ENCODE results near the gene TAPBP. TPM values are rescaled to one million over a fixed set of nuclear protein-coding genes. Genes with fewer than 3 reads are reported as not detected.
A peak's percentile ranks its signal among the peaks of the same experiment; 100 is the strongest.

Gene TAPBP
- total and polyA plus RNA-seq, 2 of the 8 experiments (the other 6 are each of a cell fraction or from before 2014, with no cell fraction given): 24.5 to 35.4 TPM

DNA sequence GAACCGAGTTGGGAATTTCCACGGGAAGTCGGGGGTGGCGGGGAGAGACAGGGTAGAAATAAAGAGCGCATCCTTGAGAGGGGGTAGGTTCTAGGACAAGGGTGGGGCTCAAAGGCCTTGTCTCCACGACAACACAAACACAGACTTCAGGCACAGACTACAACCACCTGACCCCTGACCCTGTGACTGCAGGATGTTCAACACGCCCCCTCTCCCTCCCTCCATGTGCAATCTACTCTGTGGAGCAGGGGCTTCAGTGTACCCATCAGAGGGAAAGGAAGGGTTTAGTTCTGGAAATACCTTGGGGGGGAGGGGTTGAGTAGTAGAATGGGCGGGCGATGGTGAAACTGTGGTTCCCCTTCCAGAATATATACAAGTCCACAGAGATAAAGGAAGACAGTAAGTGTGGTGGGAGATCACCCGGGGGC lies 651 bp upstream of the TAPBP start:
- no peak overlapping the region for H2BK20ac ChIP-seq (ENCODE audit: low read length)
- peaks cover 0 to 3% of the 10 kb centered on the region in 2 experiments; a peak in 1 of 4 replicates for H3K79me2 ChIP-seq (ENCODE audit: control insufficient read depth in 1 of 2, insufficient read depth in 2 of 2, low read length in 2 of 2)
- no peak overlapping the region for H2AFZ ChIP-seq (ENCODE audit: low read length)
- H3K79me1 ChIP-seq (ENCODE audit: low read depth, low read length): no peaks in the 10 kb centered on the region
- TF ChIP-seq HDAC6 (IDR thresholded peaks at IDR 0.05; ENCODE audit: low read depth, low read length): no peak
- peak; percentile 26; the same call in 1 of the 2 replicates for TF ChIP-seq USF2 (IDR thresholded peaks at IDR 0.05; ENCODE audit: low read length)
- TF ChIP-seq ATF2 (IDR thresholded peaks at IDR 0.05; ENCODE audit: low read length): no peak
- peak; percentile 51; the same call in 1 of the 2 replicates for TF ChIP-seq MAX (IDR thresholded peaks at IDR 0.05)
- TF ChIP-seq EZH2 (IDR thresholded peaks at IDR 0.05; ENCODE audit: low read depth, low read length, severe bottlenecking): no peak
- TF ChIP-seq SAP30 (IDR thresholded peaks at IDR 0.05; ENCODE audit: insufficient read depth, insufficient replicate concordance, low read length): peak; percentile 54
- no peak for TF ChIP-seq JUN (IDR thresholded peaks at IDR 0.05; ENCODE audit: low read depth, low read length)
- H3K14ac ChIP-seq (ENCODE audit: insufficient read length): no peak overlapping the region
- H3K4me2 ChIP-seq (ENCODE audit: insufficient read depth in 1 of 2, low read depth in 2 of 2, low read length in 2 of 2): peak overlapping the region; percentile 93 to 95
- ChIA-PET POLR2A (ENCODE audit: partially characterized antibody) (interaction anchor here (1.0 to 6.3 kb wide), 3 partner anchors 18 to 43 kb away, joined by 3 to 30 read pairs (median 4); partner anchors contain the start of genes PFDN6, RPS18 and VPS52), CTCF (ENCODE audit: partially characterized antibody) (no interaction called here)
- 8% methylated on average over 10 of the region's 10 CpGs; no CpG with 5 or more reads in 1 of the 2 experiments for WGBS, 2 experiments (ENCODE audit: extremely low coverage in 1 of 2, insufficient coverage in 1 of 2, insufficient read length in 1 of 2, insufficient replicate concordance in 2 of 2, low coverage in 1 of 2, low lambda C conversion rate in 2 of 2, missing lambda C conversion rate in 1 of 2)
- no peak overlapping the region for H4K91ac ChIP-seq (replicated peaks; ENCODE audit: insufficient read length, low read length)
- no peak overlapping the region for H2BK12ac ChIP-seq (ENCODE audit: low read depth, low read length)
- no peak overlapping the region; the same call in 1 of the 2 replicates for H2AK5ac ChIP-seq (ENCODE audit: low read depth, low read length)
- H4K5ac ChIP-seq (ENCODE audit: insufficient read length, low read depth, low read length): no peak overlapping the region
- H3K9ac ChIP-seq (replicated peaks in 1 of 4; ENCODE audit: extremely low read depth in 1 of 4, low read depth in 3 of 4, low read length in 3 of 4): no peak overlapping the region
- peaks cover under 1 to 12% (median 7%) of the 10 kb centered on the region in 4 experiments; a peak in 7 of 8 replicates for H3K36me3 ChIP-seq (ENCODE audit: control insufficient read depth in 2 of 4, insufficient read depth in 4 of 4, low read length in 3 of 4)
- H4K20me1 ChIP-seq (replicated peaks in 1 of 2; ENCODE audit: control insufficient read depth in 1 of 2, insufficient read depth in 2 of 2, low read length in 2 of 2): no peaks in the 10 kb centered on the region
- peaks cover 26% of the 10 kb centered on the region for H3K23me2 ChIP-seq (ENCODE audit: low read depth, low read length)
- H3K4me3 ChIP-seq (ENCODE audit: extremely low read depth in 1 of 4, insufficient read depth in 2 of 4, low read depth in 3 of 4, low read length in 4 of 4): peak overlapping the region; percentile 84 to 89 (median 88)
- peak overlapping the region; percentile 44 for H2BK120ac ChIP-seq (replicated peaks; ENCODE audit: low read depth, low read length)
- no peak overlapping the region for H4K8ac ChIP-seq (ENCODE audit: extremely low read depth, insufficient read depth, low read length)
- FAIRE-seq: no peak
- H3K9me3 ChIP-seq (ENCODE audit: insufficient read depth in 2 of 2, low read depth in 1 of 2, low read length in 1 of 2): no peaks in the 10 kb centered on the region
- peak overlapping the region; percentile 34 for H3K56ac ChIP-seq (replicated peaks; ENCODE audit: insufficient read length, low read depth, low read length)
- H3K27ac ChIP-seq (ENCODE audit: low read depth, low read length): no peak overlapping the region
- H3K18ac ChIP-seq (ENCODE audit: extremely low read depth, low read length): 0 out of 2 replicates have a peak overlapping the region, but pooled peaks have one; percentile 51
- H3K27me3 ChIP-seq (replicated peaks in 1 of 4; ENCODE audit: control insufficient read depth in 3 of 4, extremely low read depth in 1 of 4, insufficient read depth in 3 of 4, low read length in 3 of 4): no peaks in the 10 kb centered on the region
- peak in 1 of 2 experiments; percentile 61 for DNase-seq (ENCODE audit: low read depth in 1 of 2, low spot score in 2 of 2)
- no peak overlapping the region for H3K23ac ChIP-seq (ENCODE audit: insufficient read length)
- H3K4me1 ChIP-seq (replicated peaks in 1 of 4; ENCODE audit: control insufficient read depth in 3 of 4, insufficient read depth in 4 of 4, low read length in 3 of 4): peaks cover 0 to 21% (median 12%) of the 10 kb centered on the region in 4 experiments; a peak in 6 of 7 replicates
- no peak overlapping the region for H3K4ac ChIP-seq (replicated peaks; ENCODE audit: insufficient read length, low read depth, low read length)
- H2BK5ac ChIP-seq (ENCODE audit: low read depth, low read length): no peak overlapping the region
- no peak overlapping the region for H2BK15ac ChIP-seq (ENCODE audit: low read length)

Data from H1 (cell line).